ENCODE results near the gene ABLIM1. TPM values are rescaled to one million over a fixed set of nuclear protein-coding genes. Genes with fewer than 3 reads are reported as not detected.
A peak's percentile ranks its signal among the peaks of the same experiment; 100 is the strongest.

Gene ABLIM1
- total RNA-seq, 1 experiment from 2014 or later: 274 TPM

- peaks cover 2% of the 10 kb centered on the region; the same call in 1 of the 2 replicates for H3K36me3 ChIP-seq (ENCODE audit: control insufficient read depth, insufficient read depth, low read length)
- ChIA-PET CTCF (interaction anchor here (1.3 kb wide), 1 partner anchor 100 kb away, joined by 9 read pairs; no protein-coding TSS in a partner anchor), POLR2A (no interaction called here)
- no TSS peak for BruUV-seq (replicated peaks)
- no peak for DNase-seq (ENCODE audit: low read depth, low spot score)
- in situ Hi-C loops (cut with HindIII; ENCODE audit: low pct_unique_long_range_greater_than_20kb, low sequenced_read_pairs) (no loop called here), intact Hi-C loops (cut with micrococcal nuclease; ENCODE audit: unreplicated experiment) (no loop called here)
- peak; percentile 57 for ATAC-seq
- no peak for TF ChIP-seq POLR2AphosphoS5 (IDR thresholded peaks at IDR 0.05; ENCODE audit: low read depth, low read length)
- TF ChIP-seq SIN3A (IDR thresholded peaks at IDR 0.05; ENCODE audit: borderline replicate concordance, insufficient read depth, low read depth, low read length): no peak
- no peak for TF ChIP-seq CTCF (IDR thresholded peaks at IDR 0.05)
- no peak for TF ChIP-seq TCF7L2 (IDR thresholded peaks at IDR 0.05; ENCODE audit: low read depth, low read length)
- no peak for TF ChIP-seq REST (IDR thresholded peaks at IDR 0.05; ENCODE audit: insufficient read depth in 1 of 2, low read depth in 2 of 2, low read length in 1 of 2)
- H3K9me3 ChIP-seq (ENCODE audit: control insufficient read depth, insufficient read depth, low read depth, low read length): no peaks in the 10 kb centered on the region
- H3K27me3 ChIP-seq (ENCODE audit: control insufficient read depth, insufficient read depth, low read length): no peaks in the 10 kb centered on the region
- peaks cover 49% of the 10 kb centered on the region for H3K4me1 ChIP-seq (ENCODE audit: control insufficient read depth, insufficient read depth, low read length)
- H3K27ac ChIP-seq (ENCODE audit: low read length): peak overlapping the region; percentile 25
- no peak overlapping the region for H3K4me3 ChIP-seq (ENCODE audit: low read depth in 2 of 2, low read length in 2 of 2)
Measured at GRCh38 chr10:114603948-114604347, 54.1 kb downstream of the ABLIM1 start.

- ATAC-seq (no peak), DNase-seq (ENCODE audit: low read depth, low spot score) (no peak)
- no TSS peak for BruUV-seq (replicated peaks)
- no peaks in the 10 kb centered on the region for H3K9me3 ChIP-seq (ENCODE audit: control insufficient read depth, insufficient read depth, low read depth, low read length)
- peaks cover 4% of the 10 kb centered on the region; the same call in 1 of the 2 replicates for H3K36me3 ChIP-seq (ENCODE audit: control insufficient read depth, insufficient read depth, low read length)
- in situ Hi-C loops (cut with HindIII; ENCODE audit: low pct_unique_long_range_greater_than_20kb, low sequenced_read_pairs): no loop called here
- ChIA-PET POLR2A (no interaction called here), CTCF (no interaction called here)
- H3K27ac ChIP-seq (ENCODE audit: low read length): peak overlapping the region; percentile 65; the same call in 1 of the 2 replicates
- TF ChIP-seq CTCF (IDR thresholded peaks at IDR 0.05): no peak
- TF ChIP-seq TCF7L2 (IDR thresholded peaks at IDR 0.05; ENCODE audit: low read depth, low read length): no peak
- TF ChIP-seq REST (IDR thresholded peaks at IDR 0.05; ENCODE audit: insufficient read depth in 1 of 2, low read depth in 2 of 2, low read length in 1 of 2): no peak
- TF ChIP-seq POLR2AphosphoS5 (IDR thresholded peaks at IDR 0.05; ENCODE audit: low read depth, low read length): no peak
- no peak for TF ChIP-seq SIN3A (IDR thresholded peaks at IDR 0.05; ENCODE audit: borderline replicate concordance, insufficient read depth, low read depth, low read length)
- H3K4me3 ChIP-seq (ENCODE audit: low read depth in 2 of 2, low read length in 2 of 2): no peak overlapping the region
- intact Hi-C loops (cut with micrococcal nuclease; ENCODE audit: unreplicated experiment): no loop called here
- H3K27me3 ChIP-seq (ENCODE audit: control insufficient read depth, insufficient read depth, low read length): no peaks in the 10 kb centered on the region
- H3K4me1 ChIP-seq (ENCODE audit: control insufficient read depth, insufficient read depth, low read length): peaks cover 49% of the 10 kb centered on the region
Measured at GRCh38 chr10:114603303-114603702, 54.8 kb downstream of the ABLIM1 start.

All from Panc1 (cell line).